ENCODE measurements around the gene CNOT1. TPM values are rescaled to one million over a fixed set of nuclear protein-coding genes. Genes with fewer than 3 reads are reported as not detected.
"Not testable (repeated sequence)": the region's sequence is repeated elsewhere in the genome, so short reads cannot be mapped to it uniquely, and the experiment has no call there.

Gene CNOT1
- total and polyA plus RNA-seq, 7 experiments from 2014 or later = 81.2 to 249 (median 232) TPM

DNA sequence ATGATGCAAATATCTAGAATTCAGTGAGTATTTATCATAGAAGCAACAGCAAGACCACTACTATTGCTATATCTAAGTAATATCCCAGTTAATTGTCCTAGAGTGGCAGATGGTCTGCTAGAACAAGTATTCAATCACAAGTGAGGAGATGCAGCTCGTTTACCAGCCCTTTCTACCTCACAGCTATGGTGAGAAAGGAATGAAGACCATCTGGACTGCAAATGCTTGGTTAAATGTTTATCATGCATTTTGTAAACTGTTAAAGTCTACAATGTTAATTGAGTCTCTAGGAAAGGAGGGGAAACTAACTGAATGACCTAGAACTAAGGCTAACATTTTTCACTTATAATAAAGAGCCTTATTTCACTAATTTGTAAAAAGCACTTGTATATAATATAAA, 52.5 kb downstream of the CNOT1 start:
- Histone ChIP-seq H3K36me3 (ENCODE audit: control insufficient read depth in 2 of 3, insufficient read depth in 3 of 3, low read length in 3 of 3) (peaks cover 24 to 93% (median 42%) of the 10 kb centered on the region in 3 experiments), H3K9me3 (ENCODE audit: control insufficient read depth in 2 of 3, low read length in 3 of 3) (no peaks in the 10 kb centered on the region), H3K27me3 (ENCODE audit: control insufficient read depth in 2 of 2, insufficient read depth in 2 of 2, low read length in 2 of 2) (no peaks in the 10 kb centered on the region), H3K4me3 (ENCODE audit: low read length) (no peak overlapping the region), H3K27ac (ENCODE audit: low read depth, low read length) (no peak overlapping the region), H3K4me1 (ENCODE audit: control insufficient read depth in 2 of 2, insufficient read depth in 2 of 2, low read length in 2 of 2) (no peaks in the 10 kb centered on the region)
- intact Hi-C loops (cut with micrococcal nuclease) = loop anchor here (5.0 kb wide), 2 partner anchors 35 to 45 kb away; no protein-coding TSS in a partner anchor
- H3K9me3 Mint-ChIP-seq = no peaks in the 10 kb centered on the region
- ATAC-seq (no peak), DNase-seq (no peak)
- ChIA-PET POLR2A (no interaction called here), CTCF (no interaction called here)
- no peaks in the 10 kb centered on the region for H3K27me3 Mint-ChIP-seq
- no peak overlapping the region for H3K27ac Mint-ChIP-seq
- peaks cover 0 to 59% (median 17%) of the 10 kb centered on the region in 5 donors for H3K36me3 Mint-ChIP-seq
- no peak overlapping the region for H3K4me3 Mint-ChIP-seq
- H3K4me1 Mint-ChIP-seq = no peaks in the 10 kb centered on the region

DNA sequence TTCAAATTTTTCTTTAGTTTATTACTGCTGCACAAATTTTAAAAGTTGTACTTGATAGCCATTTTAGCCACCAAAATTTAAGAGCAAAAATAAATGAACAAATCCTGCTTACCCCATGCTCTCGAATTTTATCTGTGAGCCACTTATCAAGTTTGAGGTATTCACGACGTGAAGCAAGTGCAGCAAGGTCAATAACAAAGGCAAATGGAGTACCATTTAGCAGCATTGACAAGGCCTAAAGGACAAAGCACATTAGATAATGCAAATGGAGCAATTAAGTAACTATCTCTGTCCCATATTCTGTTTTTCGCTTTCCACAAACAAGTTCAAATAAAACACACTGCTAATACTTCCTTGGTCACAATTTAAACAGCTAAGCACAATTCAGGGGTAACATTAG, 54.7 kb downstream of the CNOT1 start:
- CTCF ChIA-PET = no interaction called here

DNA sequence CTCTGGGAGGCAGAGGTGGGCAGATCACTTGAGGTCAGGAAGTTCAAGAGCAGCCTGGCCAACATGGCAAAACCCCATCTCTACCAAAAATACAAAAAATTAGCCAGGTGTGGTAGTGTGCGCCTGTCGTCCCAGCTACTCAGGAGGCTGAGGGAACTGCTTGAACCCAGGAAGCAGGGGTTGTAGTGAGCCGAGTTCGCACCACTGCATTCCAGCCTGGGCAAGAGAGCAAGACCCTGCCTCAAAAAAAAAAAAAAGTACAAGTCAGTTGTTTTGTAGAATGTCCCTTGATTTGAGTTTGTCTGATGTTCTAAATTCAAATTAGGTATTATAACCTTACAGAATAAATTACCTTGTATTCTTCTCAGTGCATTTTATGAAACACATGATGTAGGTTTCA, 63.9 kb downstream of the CNOT1 start:
- H3K9me3 ChIP-seq (ENCODE audit: control insufficient read depth in 2 of 3, low read length in 3 of 3); DNase-seq; H3K9me3 Mint-ChIP-seq; ATAC-seq; H3K27me3 Mint-ChIP-seq; intact Hi-C loops (cut with micrococcal nuclease); H3K4me1 ChIP-seq (ENCODE audit: control insufficient read depth in 2 of 2, insufficient read depth in 2 of 2, low read length in 2 of 2); H3K4me3 Mint-ChIP-seq; POLR2A ChIA-PET; H3K4me3 ChIP-seq (ENCODE audit: low read length); H3K27me3 ChIP-seq (ENCODE audit: control insufficient read depth in 2 of 2, insufficient read depth in 2 of 2, low read length in 2 of 2); CTCF ChIA-PET; H3K27ac ChIP-seq (ENCODE audit: low read depth, low read length): not testable (repeated sequence)
- peaks cover 13 to 56% (median 32%) of the 10 kb centered on the region in 5 donors for H3K36me3 Mint-ChIP-seq
- H3K27ac Mint-ChIP-seq = peak overlapping the region in 2 of 9 donors; percentile 43 to 64
- H3K4me1 Mint-ChIP-seq = peaks cover 8 to 24% (median 15%) of the 10 kb centered on the region in 7 donors
- peaks cover 13 to 64% (median 19%) of the 10 kb centered on the region in 3 experiments for H3K36me3 ChIP-seq (ENCODE audit: control insufficient read depth in 2 of 3, insufficient read depth in 3 of 3, low read length in 3 of 3)

More for the DNA sequence above, 54.7 kb downstream of the CNOT1 start:
- ATAC-seq (no peak), DNase-seq (no peak)
- no peaks in the 10 kb centered on the region for H3K9me3 ChIP-seq (ENCODE audit: control insufficient read depth in 2 of 3, low read length in 3 of 3)
- Mint-ChIP-seq H3K36me3 (peaks cover 4 to 64% (median 28%) of the 10 kb centered on the region in 5 donors), H3K9me3 (no peaks in the 10 kb centered on the region), H3K27ac (peak overlapping the region in 3 of 9 donors; percentile 18 to 42 (median 38)), H3K4me3 (no peak overlapping the region), H3K4me1 (peaks cover 0 to 10% (median 3%) of the 10 kb centered on the region in 7 donors), H3K27me3 (no peaks in the 10 kb centered on the region)
- intact Hi-C loops (cut with micrococcal nuclease) = loop anchor here (5.0 kb wide), 3 partner anchors 33 to 52 kb away; partner anchors contain the start of gene CNOT1 (in 1 of the 2)
- no peaks in the 10 kb centered on the region for H3K4me1 ChIP-seq (ENCODE audit: control insufficient read depth in 2 of 2, insufficient read depth in 2 of 2, low read length in 2 of 2)
- H3K27ac ChIP-seq (ENCODE audit: low read depth, low read length) = no peak overlapping the region
- POLR2A ChIA-PET = no interaction called here
- H3K27me3 ChIP-seq (ENCODE audit: control insufficient read depth in 2 of 2, insufficient read depth in 2 of 2, low read length in 2 of 2) = no peaks in the 10 kb centered on the region
- peaks cover 10 to 92% (median 36%) of the 10 kb centered on the region in 3 experiments for H3K36me3 ChIP-seq (ENCODE audit: control insufficient read depth in 2 of 3, insufficient read depth in 3 of 3, low read length in 3 of 3)
- H3K4me3 ChIP-seq (ENCODE audit: low read length) = no peak overlapping the region

DNA sequence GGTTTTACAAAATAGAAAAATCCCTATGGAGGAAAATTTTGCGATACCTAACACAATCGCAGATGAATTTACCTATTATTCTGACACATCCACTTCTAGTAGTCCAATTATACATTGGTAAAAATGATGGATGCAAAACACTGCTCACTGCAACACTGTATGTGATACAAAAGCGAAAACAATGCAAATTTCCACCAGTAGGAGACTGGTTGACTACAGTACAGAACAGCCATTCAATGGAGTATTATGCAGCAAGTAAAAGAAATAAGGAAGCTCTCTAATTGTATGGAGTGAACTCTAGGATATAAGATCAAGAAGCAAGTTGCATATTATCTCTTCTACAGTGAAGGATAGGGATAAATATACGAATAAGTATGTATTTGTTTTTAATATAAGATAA, 65.9 kb downstream of the CNOT1 start:
- no peaks in the 10 kb centered on the region for H3K9me3 ChIP-seq (ENCODE audit: control insufficient read depth in 2 of 3, low read length in 3 of 3)
- peaks cover 21 to 64% (median 22%) of the 10 kb centered on the region in 3 experiments for H3K36me3 ChIP-seq (ENCODE audit: control insufficient read depth in 2 of 3, insufficient read depth in 3 of 3, low read length in 3 of 3)
- intact Hi-C loops (cut with micrococcal nuclease) = no loop called here

DNA sequence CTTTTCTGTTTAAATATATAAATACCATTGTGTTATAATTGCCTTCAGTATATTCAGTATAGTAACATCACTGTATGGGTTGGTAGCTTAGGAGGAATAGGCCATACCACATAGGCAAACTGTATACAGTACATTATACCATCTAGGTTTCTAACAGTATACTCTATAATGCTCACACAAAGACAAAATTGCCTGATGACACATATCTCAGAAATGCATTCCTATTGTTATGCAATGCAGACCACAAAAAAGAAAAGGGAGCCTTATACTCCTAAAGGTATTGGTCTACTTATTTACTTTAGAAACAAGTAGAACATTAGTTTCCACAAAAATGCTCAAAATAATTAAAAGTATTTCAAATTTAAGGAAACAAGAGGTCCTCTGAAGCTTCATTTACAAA, 66.4 kb downstream of the CNOT1 start:
- Histone ChIP-seq H3K9me3 (ENCODE audit: control insufficient read depth in 2 of 3, low read length in 3 of 3) (no peaks in the 10 kb centered on the region), H3K4me3 (ENCODE audit: low read length) (no peak overlapping the region), H3K27ac (ENCODE audit: low read depth, low read length) (no peak overlapping the region), H3K36me3 (ENCODE audit: control insufficient read depth in 2 of 3, insufficient read depth in 3 of 3, low read length in 3 of 3) (peaks cover 24 to 65% (median 24%) of the 10 kb centered on the region in 3 experiments), H3K4me1 (ENCODE audit: control insufficient read depth in 2 of 2, insufficient read depth in 2 of 2, low read length in 2 of 2) (no peaks in the 10 kb centered on the region), H3K27me3 (ENCODE audit: control insufficient read depth in 2 of 2, insufficient read depth in 2 of 2, low read length in 2 of 2) (no peaks in the 10 kb centered on the region)
- Mint-ChIP-seq H3K4me3 (no peak overlapping the region), H3K9me3 (no peaks in the 10 kb centered on the region), H3K4me1 (peaks cover 4 to 13% (median 7%) of the 10 kb centered on the region in 7 donors), H3K36me3 (peaks cover 7 to 41% (median 22%) of the 10 kb centered on the region in 5 donors), H3K27ac (peak overlapping the region in 1 of 9 donors; percentile 7), H3K27me3 (no peaks in the 10 kb centered on the region)
- ATAC-seq = no peak
- ChIA-PET CTCF (no interaction called here), POLR2A (no interaction called here)
- no peak for DNase-seq
- intact Hi-C loops (cut with micrococcal nuclease) = no loop called here

More for the DNA sequence above, 65.9 kb downstream of the CNOT1 start:
- Mint-ChIP-seq H3K4me1 (peaks cover 5 to 13% (median 7%) of the 10 kb centered on the region in 7 donors), H3K27ac (peak overlapping the region in 1 of 9 donors; percentile 7), H3K4me3 (no peak overlapping the region), H3K36me3 (peaks cover 7 to 42% (median 24%) of the 10 kb centered on the region in 5 donors), H3K27me3 (no peaks in the 10 kb centered on the region), H3K9me3 (no peaks in the 10 kb centered on the region)
- ATAC-seq (no peak), DNase-seq (no peak)
- Histone ChIP-seq H3K27me3 (ENCODE audit: control insufficient read depth in 2 of 2, insufficient read depth in 2 of 2, low read length in 2 of 2) (no peaks in the 10 kb centered on the region), H3K4me1 (ENCODE audit: control insufficient read depth in 2 of 2, insufficient read depth in 2 of 2, low read length in 2 of 2) (no peaks in the 10 kb centered on the region), H3K4me3 (ENCODE audit: low read length) (no peak overlapping the region), H3K27ac (ENCODE audit: low read depth, low read length) (no peak overlapping the region)
- ChIA-PET CTCF (no interaction called here), POLR2A (no interaction called here)

DNA sequence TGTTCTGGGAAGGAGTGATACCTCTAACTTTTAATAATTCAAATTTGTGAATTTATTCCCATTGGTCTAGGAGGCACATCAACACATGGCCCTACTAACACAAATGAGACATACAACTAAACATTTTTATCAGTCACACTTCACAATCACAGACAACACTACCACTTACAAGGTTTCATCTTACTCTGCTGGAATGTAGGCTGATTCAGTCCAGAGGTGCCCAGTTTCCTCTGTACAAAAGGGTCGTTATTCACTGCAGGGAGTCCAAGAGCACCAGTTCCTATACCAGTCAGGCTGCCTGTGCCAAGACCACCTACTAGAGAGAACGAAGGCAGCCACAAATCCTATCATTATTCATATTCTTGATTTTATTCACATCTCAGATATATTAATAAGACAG, 72.9 kb downstream of the CNOT1 start:
- ATAC-seq (no peak), DNase-seq (no peak)
- Histone ChIP-seq H3K27ac (ENCODE audit: low read depth, low read length) (no peak overlapping the region), H3K36me3 (ENCODE audit: control insufficient read depth in 2 of 3, insufficient read depth in 3 of 3, low read length in 3 of 3) (peaks cover 36 to 83% (median 55%) of the 10 kb centered on the region in 3 experiments), H3K4me1 (ENCODE audit: control insufficient read depth in 2 of 2, insufficient read depth in 2 of 2, low read length in 2 of 2) (no peaks in the 10 kb centered on the region), H3K9me3 (ENCODE audit: control insufficient read depth in 2 of 3, low read length in 3 of 3) (no peaks in the 10 kb centered on the region), H3K27me3 (ENCODE audit: control insufficient read depth in 2 of 2, insufficient read depth in 2 of 2, low read length in 2 of 2) (no peaks in the 10 kb centered on the region), H3K4me3 (ENCODE audit: low read length) (no peak overlapping the region)
- Mint-ChIP-seq H3K4me3 (no peak overlapping the region), H3K4me1 (peaks cover 0 to 8% (median 3%) of the 10 kb centered on the region in 7 donors), H3K27ac (peak overlapping the region in 1 of 9 donors; percentile 38), H3K27me3 (no peaks in the 10 kb centered on the region), H3K9me3 (no peaks in the 10 kb centered on the region), H3K36me3 (peaks cover 9 to 43% (median 24%) of the 10 kb centered on the region in 5 donors)
- ChIA-PET POLR2A (no interaction called here), CTCF (no interaction called here)
- intact Hi-C loops (cut with micrococcal nuclease) = loop anchor here in 1 of 2 donors (1.0 kb wide), 1 partner anchor 46 kb away; no protein-coding TSS in a partner anchor

DNA sequence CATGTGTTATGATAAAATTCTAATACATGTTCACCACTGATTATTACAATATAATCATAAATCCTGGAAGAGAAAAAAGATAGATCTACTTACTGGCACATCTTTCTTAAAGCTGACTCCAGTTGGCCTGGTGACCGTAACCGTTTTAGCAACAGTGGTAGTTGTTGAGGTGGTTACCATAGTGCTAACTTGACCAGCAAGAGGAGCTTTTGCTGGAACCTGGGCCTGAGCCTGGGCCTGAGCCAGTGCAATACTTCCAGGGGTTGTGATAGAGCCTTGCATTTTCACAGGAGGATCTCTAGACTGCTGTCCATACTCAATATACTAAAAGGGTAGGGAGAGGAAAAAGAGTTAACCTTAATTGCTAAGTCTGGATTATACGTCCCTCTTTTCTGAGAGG, 78.1 kb downstream of the CNOT1 start:
- H3K27me3 ChIP-seq (ENCODE audit: control insufficient read depth in 2 of 2, insufficient read depth in 2 of 2, low read length in 2 of 2) = no peaks in the 10 kb centered on the region
- H3K4me3 ChIP-seq (ENCODE audit: low read length) = no peak overlapping the region
- H3K9me3 Mint-ChIP-seq = no peaks in the 10 kb centered on the region
- H3K36me3 ChIP-seq (ENCODE audit: control insufficient read depth in 2 of 3, insufficient read depth in 3 of 3, low read length in 3 of 3) = peaks cover 32 to 90% (median 67%) of the 10 kb centered on the region in 3 experiments
- no peak overlapping the region for H3K27ac ChIP-seq (ENCODE audit: low read depth, low read length)
- DNase-seq (no peak), ATAC-seq (no peak)
- ChIA-PET POLR2A (no interaction called here), CTCF (no interaction called here)
- intact Hi-C loops (cut with micrococcal nuclease) = no loop called here
- H3K4me1 ChIP-seq (ENCODE audit: control insufficient read depth in 2 of 2, insufficient read depth in 2 of 2, low read length in 2 of 2) = no peaks in the 10 kb centered on the region
- no peak overlapping the region for H3K4me3 Mint-ChIP-seq
- H3K27ac Mint-ChIP-seq = peak overlapping the region in 5 of 9 donors; percentile 2 to 34 (median 23)
- H3K4me1 Mint-ChIP-seq = peaks cover 0 to 4% (median 0%) of the 10 kb centered on the region in 7 donors
- H3K9me3 ChIP-seq (ENCODE audit: control insufficient read depth in 2 of 3, low read length in 3 of 3) = no peaks in the 10 kb centered on the region
- peaks cover 9 to 55% (median 32%) of the 10 kb centered on the region in 5 donors for H3K36me3 Mint-ChIP-seq
- H3K27me3 Mint-ChIP-seq = no peaks in the 10 kb centered on the region
